Glomerular visceral epithelial cell (primary cell): Measurements from ENCODE around the gene CBLC.

ENCODE experiments used
- DNase-seq: peaks from one replicate; pipeline ENCODE4 v3.0.0-alpha.2; 2016; ENCODE audit errors: extremely low spot score

CBLC gene

GRCh38 chr19:44777715-44778347, at the start of gene CBLC:
TSS of gene CBLC (plus strand) at chr19:44777890. CDS start at chr19:44777932, 42 bp downstream.
- DNase-seq = no peak

GRCh38 chr19:44728178-44728577, 49.5 kb upstream of the CBLC start:
- no peak for DNase-seq

- DNase-seq = no peak
Measured at GRCh38 chr19:44729516-44730033, 48.1 kb upstream of the CBLC start.

- no peak for DNase-seq
Measured at GRCh38 chr19:44731081-44731480, 46.6 kb upstream of the CBLC start.

GRCh38 chr19:44731622-44732021, 46.1 kb upstream of the CBLC start:
- DNase-seq = no peak

- no peak for DNase-seq
Measured at GRCh38 chr19:44732235-44733014, 45.3 kb upstream of the CBLC start.

GRCh38 chr19:44734357-44734756, 43.3 kb upstream of the CBLC start:
- no peak for DNase-seq

GRCh38 chr19:44735011-44735410, 42.7 kb upstream of the CBLC start:
- no peak for DNase-seq

GRCh38 chr19:44737238-44738071, 40.2 kb upstream of the CBLC start:
- peak; percentile 89 for DNase-seq

GRCh38 chr19:44738136-44738535, 39.6 kb upstream of the CBLC start:
- DNase-seq = no peak

- peak; percentile 86 for DNase-seq
Measured at GRCh38 chr19:44738603-44739558, 38.8 kb upstream of the CBLC start.

GRCh38 chr19:44740351-44740824, 37.3 kb upstream of the CBLC start:
- no peak for DNase-seq

- no peak for DNase-seq
Measured at GRCh38 chr19:44741258-44741731, 36.4 kb upstream of the CBLC start.

GRCh38 chr19:44741841-44742329, 35.8 kb upstream of the CBLC start:
- DNase-seq = peak; percentile 100

- DNase-seq = peak; percentile 72
Measured at GRCh38 chr19:44742330-44743061, 35.2 kb upstream of the CBLC start.

- DNase-seq = no peak
Measured at GRCh38 chr19:44744871-44745332, 32.8 kb upstream of the CBLC start.

- peak; percentile 77 for DNase-seq
Measured at GRCh38 chr19:44745341-44745831, 32.3 kb upstream of the CBLC start.

GRCh38 chr19:44745887-44746600, 31.6 kb upstream of the CBLC start:
- DNase-seq = no peak

GRCh38 chr19:44746616-44746945, 31.1 kb upstream of the CBLC start:
- DNase-seq = no peak
